ENCODE results near the gene PTPRN2.
"Not testable (repeated sequence)": the region's sequence is repeated elsewhere in the genome, so short reads cannot be mapped to it uniquely, and the experiment has no call there.

PTPRN2 gene

DNA sequence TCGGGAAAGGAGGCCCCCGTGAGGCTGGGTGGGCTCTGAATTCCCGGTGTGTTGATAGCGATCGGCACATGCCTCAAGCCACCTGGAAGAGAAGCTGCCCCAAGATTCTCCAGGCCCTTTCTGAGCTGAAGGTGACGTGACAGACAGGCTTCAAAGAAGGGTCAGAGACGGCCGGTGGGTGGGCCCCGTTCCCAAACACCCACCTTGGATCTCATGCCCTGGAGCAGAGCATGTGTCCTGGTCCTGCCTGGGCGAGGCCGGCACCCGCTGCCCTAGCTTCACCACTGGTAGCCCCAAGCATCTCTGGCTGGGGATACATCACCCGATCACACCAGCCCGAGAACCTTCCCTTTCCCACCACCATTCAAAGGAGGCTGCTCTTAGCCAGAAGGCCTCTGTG is 851.8 kb downstream of the PTPRN2 start:
- no peak overlapping the region for H3K4me3 ChIP-seq (ENCODE audit: low read depth, low read length)
- TF ChIP-seq, protein P1, sequence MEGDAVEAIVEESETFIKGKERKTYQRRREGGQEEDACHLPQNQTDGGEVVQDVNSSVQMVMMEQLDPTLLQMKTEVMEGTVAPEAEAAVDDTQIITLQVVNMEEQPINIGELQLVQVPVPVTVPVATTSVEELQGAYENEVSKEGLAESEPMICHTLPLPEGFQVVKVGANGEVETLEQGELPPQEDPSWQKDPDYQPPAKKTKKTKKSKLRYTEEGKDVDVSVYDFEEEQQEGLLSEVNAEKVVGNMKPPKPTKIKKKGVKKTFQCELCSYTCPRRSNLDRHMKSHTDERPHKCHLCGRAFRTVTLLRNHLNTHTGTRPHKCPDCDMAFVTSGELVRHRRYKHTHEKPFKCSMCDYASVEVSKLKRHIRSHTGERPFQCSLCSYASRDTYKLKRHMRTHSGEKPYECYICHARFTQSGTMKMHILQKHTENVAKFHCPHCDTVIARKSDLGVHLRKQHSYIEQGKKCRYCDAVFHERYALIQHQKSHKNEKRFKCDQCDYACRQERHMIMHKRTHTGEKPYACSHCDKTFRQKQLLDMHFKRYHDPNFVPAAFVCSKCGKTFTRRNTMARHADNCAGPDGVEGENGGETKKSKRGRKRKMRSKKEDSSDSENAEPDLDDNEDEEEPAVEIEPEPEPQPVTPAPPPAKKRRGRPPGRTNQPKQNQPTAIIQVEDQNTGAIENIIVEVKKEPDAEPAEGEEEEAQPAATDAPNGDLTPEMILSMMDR (IDR thresholded peaks at IDR 0.05; ENCODE audit: control insufficient read depth, extremely low read depth, insufficient read depth): no peak
- DNase-seq (ENCODE audit: low read depth): no peak

- DNase-seq (ENCODE audit: low read depth): no peak
- TF ChIP-seq, protein P1 (IDR thresholded peaks at IDR 0.05; ENCODE audit: control insufficient read depth, extremely low read depth, insufficient read depth): no peak
- no peak overlapping the region for H3K4me3 ChIP-seq (ENCODE audit: low read depth, low read length)
Measured at GRCh38 chr7:157734676-157735640, 852.7 kb downstream of the PTPRN2 start.

DNA sequence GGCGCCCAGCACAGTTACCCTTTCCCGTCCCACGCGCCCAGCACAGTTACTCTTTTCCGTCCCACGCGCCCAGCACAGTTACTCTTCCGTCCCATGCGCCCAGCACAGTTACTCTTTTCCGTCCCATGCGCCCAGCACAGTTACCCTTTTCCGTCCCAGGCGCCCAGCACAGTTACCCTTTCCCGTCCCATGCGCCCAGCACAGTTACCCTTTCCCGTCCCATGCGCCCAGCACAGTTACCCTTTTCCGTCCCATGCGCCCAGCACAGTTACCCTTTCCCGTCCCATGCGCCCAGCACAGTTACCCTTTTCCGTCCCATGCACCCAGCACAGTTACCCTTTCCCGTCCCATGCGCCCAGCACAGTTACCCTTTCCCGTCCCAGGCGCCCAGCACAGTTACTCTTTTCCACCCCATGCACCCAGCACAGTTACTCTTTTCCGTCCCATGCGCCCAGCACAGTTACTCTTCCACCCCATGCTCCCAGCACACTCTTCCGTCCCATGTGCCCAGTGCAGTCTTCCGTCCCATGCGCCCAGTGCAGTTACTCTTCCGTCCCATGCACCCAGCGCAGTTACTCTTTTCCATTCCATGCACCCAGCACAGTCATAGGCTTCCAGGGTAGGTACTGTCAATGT is 853.7 kb downstream of the PTPRN2 start:
- H3K4me3 ChIP-seq (ENCODE audit: low read depth, low read length); DNase-seq (ENCODE audit: low read depth): not testable (repeated sequence)

- H3K4me3 ChIP-seq (ENCODE audit: low read depth, low read length): no peak overlapping the region
- DNase-seq (ENCODE audit: low read depth): no peak
- TF ChIP-seq, protein P1 (IDR thresholded peaks at IDR 0.05; ENCODE audit: control insufficient read depth, extremely low read depth, insufficient read depth): no peak
Measured at GRCh38 chr7:157731126-157731525, 856.5 kb downstream of the PTPRN2 start.

DNA sequence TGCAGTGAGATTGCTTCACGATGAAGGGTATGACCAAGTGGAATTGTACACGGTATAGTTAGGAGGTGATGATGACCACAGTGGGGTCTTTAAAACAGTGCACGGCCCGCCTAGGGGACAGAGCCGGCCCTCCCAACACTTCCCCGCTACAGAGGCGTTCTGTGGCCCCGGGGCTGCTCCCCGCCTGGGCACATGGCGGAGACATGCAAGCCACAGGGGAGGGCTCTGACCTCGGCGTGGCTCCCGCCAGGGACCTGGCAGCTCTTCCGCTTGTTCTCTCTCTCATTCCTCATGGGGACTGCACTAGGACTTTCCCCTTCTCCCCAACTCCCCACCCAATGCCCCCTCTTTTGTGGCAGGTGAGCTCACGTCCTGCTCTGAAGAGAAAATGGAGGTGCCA is 857.0 kb downstream of the PTPRN2 start:
- TF ChIP-seq, protein P1 (IDR thresholded peaks at IDR 0.05; ENCODE audit: control insufficient read depth, extremely low read depth, insufficient read depth): no peak
- H3K4me3 ChIP-seq (ENCODE audit: low read depth, low read length): no peak overlapping the region
- DNase-seq (ENCODE audit: low read depth): no peak

DNA sequence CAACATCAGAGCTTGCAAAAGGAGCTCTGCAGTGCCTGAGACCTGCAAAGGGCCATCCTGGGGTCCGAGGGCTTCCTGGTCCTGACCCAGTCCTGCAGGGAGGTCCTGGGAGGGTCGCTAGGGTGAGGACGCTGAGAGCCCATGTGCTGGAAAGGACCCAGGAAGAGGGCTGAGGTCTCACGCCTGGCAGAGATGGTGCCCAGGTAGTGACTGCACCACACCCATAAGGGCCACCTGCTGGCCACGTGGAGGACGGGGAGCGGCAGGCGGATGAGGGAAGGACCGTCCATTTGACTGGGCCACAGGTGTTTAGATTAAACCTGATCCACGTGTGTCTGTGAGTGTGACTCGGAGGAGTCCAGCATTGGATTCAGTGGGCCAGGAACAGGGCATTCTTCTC is 858.1 kb downstream of the PTPRN2 start:
- no peak overlapping the region for H3K4me3 ChIP-seq (ENCODE audit: low read depth, low read length)
- DNase-seq (ENCODE audit: low read depth): no peak
- TF ChIP-seq, protein P1 (IDR thresholded peaks at IDR 0.05; ENCODE audit: control insufficient read depth, extremely low read depth, insufficient read depth): no peak

DNA sequence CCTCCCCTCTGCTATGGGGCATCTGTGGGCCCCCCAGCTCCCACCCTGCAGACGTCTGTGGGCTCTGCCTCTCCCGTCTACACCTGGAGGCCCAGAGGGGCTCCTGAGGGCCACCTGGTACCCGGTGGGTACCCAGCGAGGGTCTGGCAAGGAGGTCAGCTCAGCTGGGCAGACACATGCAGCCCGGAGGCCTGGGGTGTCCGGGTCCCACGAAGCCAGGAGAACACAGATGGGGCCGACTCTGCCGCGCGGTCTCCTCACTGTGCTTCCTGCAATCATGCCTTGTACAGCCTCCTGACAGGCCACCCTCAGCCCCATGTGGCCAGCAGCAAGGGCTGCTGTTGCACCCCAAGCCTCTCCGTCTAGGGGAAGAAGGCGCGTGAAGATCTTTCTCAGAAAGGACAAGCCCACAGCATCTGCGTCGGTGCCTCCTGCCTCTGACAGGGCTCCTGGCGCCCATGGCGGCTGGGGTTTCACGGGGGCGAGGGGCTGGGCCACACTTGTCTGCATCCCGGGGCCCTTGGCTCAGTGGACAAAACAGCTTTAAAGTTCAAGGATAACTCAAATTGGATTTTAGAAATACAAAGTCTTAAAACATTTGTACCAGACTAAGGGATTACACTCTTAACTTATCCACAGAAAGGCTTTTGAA is 859.5 kb downstream of the PTPRN2 start:
- TF ChIP-seq, protein P1 (IDR thresholded peaks at IDR 0.05; ENCODE audit: control insufficient read depth, extremely low read depth, insufficient read depth): no peak
- no peak overlapping the region for H3K4me3 ChIP-seq (ENCODE audit: low read depth, low read length)
- no peak for DNase-seq (ENCODE audit: low read depth)

All from LNCaP clone FGC (cell line).